ENCODE data around the gene USP13.
"Not testable (repeated sequence)": the region's sequence is repeated elsewhere in the genome, so short reads cannot be mapped to it uniquely, and the experiment has no call there.

Gene USP13

GRCh38 chr3:179735321-179735720 lies 82.5 kb downstream of the USP13 start:
- DNase-seq (ENCODE audit: low spot score) = no peak

- DNase-seq (ENCODE audit: low spot score) = no peak
Observed at GRCh38 chr3:179738998-179739397, 86.2 kb downstream of the USP13 start.

- peak; percentile 79 for DNase-seq (ENCODE audit: low spot score)
Observed at GRCh38 chr3:179739816-179740594, 87.2 kb downstream of the USP13 start.

- no peak for DNase-seq (ENCODE audit: low spot score)
Observed at GRCh38 chr3:179743913-179744312, 91.1 kb downstream of the USP13 start.

GRCh38 chr3:179744667-179745066 lies 91.8 kb downstream of the USP13 start:
- DNase-seq (ENCODE audit: low spot score) = no peak

GRCh38 chr3:179745079-179745478 lies 92.2 kb downstream of the USP13 start:
- no peak for DNase-seq (ENCODE audit: low spot score)

GRCh38 chr3:179745716-179746115 lies 92.9 kb downstream of the USP13 start:
- peak; percentile 50 for DNase-seq (ENCODE audit: low spot score)

- DNase-seq (ENCODE audit: low spot score) = no peak
Observed at GRCh38 chr3:179750720-179751328, 98.0 kb downstream of the USP13 start.

GRCh38 chr3:179760944-179761343 lies 108.1 kb downstream of the USP13 start:
- peak; percentile 40 for DNase-seq (ENCODE audit: low spot score)

GRCh38 chr3:179765396-179765795 lies 112.6 kb downstream of the USP13 start:
- no peak for DNase-seq (ENCODE audit: low spot score)

- no peak for DNase-seq (ENCODE audit: low spot score)
Observed at GRCh38 chr3:179766416-179767133, 113.7 kb downstream of the USP13 start.

- peak; percentile 27 for DNase-seq (ENCODE audit: low spot score)
Observed at GRCh38 chr3:179768080-179768479, 115.2 kb downstream of the USP13 start.

GRCh38 chr3:179769411-179770247 lies 116.8 kb downstream of the USP13 start:
- DNase-seq (ENCODE audit: low spot score) = no peak

- DNase-seq (ENCODE audit: low spot score) = no peak
Observed at GRCh38 chr3:179771797-179772196, 119.0 kb downstream of the USP13 start.

GRCh38 chr3:179772297-179772696 lies 119.5 kb downstream of the USP13 start:
- no peak for DNase-seq (ENCODE audit: low spot score)

GRCh38 chr3:179775416-179776122 lies 122.7 kb downstream of the USP13 start:
- DNase-seq (ENCODE audit: low spot score) = no peak

- not testable (repeated sequence) for DNase-seq (ENCODE audit: low spot score)
Observed at GRCh38 chr3:179782841-179783240, 130.0 kb downstream of the USP13 start.

GRCh38 chr3:179788996-179789395 lies 136.2 kb downstream of the USP13 start:
- DNase-seq (ENCODE audit: low spot score) = no peak

- no peak for DNase-seq (ENCODE audit: low spot score)
Observed at GRCh38 chr3:179791793-179792192, 139.0 kb downstream of the USP13 start.

- no peak for DNase-seq (ENCODE audit: low spot score)
Observed at GRCh38 chr3:179794355-179794754, 141.5 kb downstream of the USP13 start.

GRCh38 chr3:179796421-179796820 lies 143.6 kb downstream of the USP13 start:
- DNase-seq (ENCODE audit: low spot score) = no peak
